ENCODE results near the gene UHMK1. TPM values are rescaled to one million over a fixed set of nuclear protein-coding genes. Genes with fewer than 3 reads are reported as not detected.

Gene UHMK1
- total and polyA plus RNA-seq, 8 donors, result 4.3 to 19.0 (median 9.9) TPM

GRCh38 chr1:162557536-162557935 is 59.9 kb downstream of the UHMK1 start:
- WGBS, 2 donors, result 43 to 53% methylated on average over 3 of the region's 3 CpGs
- ATAC-seq, result no peak
- FAIRE-seq, result no peak
- intact Hi-C loops (cut with DNase I), result no loop called here
- Histone ChIP-seq H3K27ac (no peak overlapping the region), H3K27me3 (no peaks in the 10 kb centered on the region), H3K36me3 (no peaks in the 10 kb centered on the region), H3K4me3 (no peak overlapping the region), H3K9me3 (no peaks in the 10 kb centered on the region), H3K4me1 (peaks cover 6 to 13% (median 11%) of the 10 kb centered on the region in 3 donors)
- TF ChIP-seq CTCF (IDR thresholded peaks at IDR 0.05), result no peak
- DNase-seq, result no peak

GRCh38 chr1:162560303-162561036 is 62.9 kb downstream of the UHMK1 start:
- Histone ChIP-seq H3K27me3 (no peaks in the 10 kb centered on the region), H3K4me1 (peaks cover 12 to 29% (median 17%) of the 10 kb centered on the region in 3 donors), H3K36me3 (no peaks in the 10 kb centered on the region), H3K4me3 (peak overlapping the region; percentile 48 to 90 (median 74)), H3K27ac (peak overlapping the region; percentile 95 to 98 (median 96)), H3K9me3 (no peaks in the 10 kb centered on the region)
- intact Hi-C loops (cut with DNase I), result no loop called here
- WGBS, 2 donors, result 23 to 24% methylated on average over 9 of the region's 9 CpGs
- TF ChIP-seq CTCF (IDR thresholded peaks at IDR 0.05), result no peak
- no peak for FAIRE-seq
- DNase-seq, result no peak
- ATAC-seq, result peak; percentile 12 to 56 (median 30)

- Histone ChIP-seq H3K27ac (peak overlapping the region; percentile 95 to 98 (median 96)), H3K36me3 (no peaks in the 10 kb centered on the region), H3K4me3 (peak overlapping the region; percentile 62 to 90 (median 74)), H3K27me3 (no peaks in the 10 kb centered on the region), H3K9me3 (no peaks in the 10 kb centered on the region), H3K4me1 (peaks cover 12 to 29% (median 17%) of the 10 kb centered on the region in 3 donors)
- FAIRE-seq (no peak), DNase-seq (peak; percentile 98 to 99 (median 99)), ATAC-seq (peak; percentile 89 to 95 (median 90))
- no peak for TF ChIP-seq CTCF (IDR thresholded peaks at IDR 0.05)
- intact Hi-C loops (cut with DNase I), result no loop called here
- 0 to 1% methylated on average over 53 of the region's 53 CpGs for WGBS, 2 donors
Observed at GRCh38 chr1:162561037-162561615, 63.5 kb downstream of the UHMK1 start.

GRCh38 chr1:162561616-162562469 is 64.2 kb downstream of the UHMK1 start, which contains the start of gene UAP1:
TSS of gene UAP1 (plus strand) at chr1:162561722. CDS start at chr1:162566069, 4,347 bp downstream.
- ATAC-seq (peak; percentile 30 to 53 (median 44)), FAIRE-seq (no peak), DNase-seq (peak in 2 of 6 donors; percentile 29 to 51)
- no peaks in the 10 kb centered on the region for H3K27me3 ChIP-seq
- TF ChIP-seq CTCF (IDR thresholded peaks at IDR 0.05), result no peak
- 0 to 1% methylated on average over 43 to 69 of the region's 69 CpGs for WGBS, 2 donors
- H3K4me1 ChIP-seq, result peaks cover 12 to 29% (median 17%) of the 10 kb centered on the region in 3 donors
- intact Hi-C loops (cut with DNase I), result no loop called here
- peak within 1 kb of the TSS; percentile 62 to 90 (median 74) for H3K4me3 ChIP-seq
- peak within 1 kb of the TSS; percentile 95 to 98 (median 96) for H3K27ac ChIP-seq
- no peaks in the 10 kb centered on the region for H3K36me3 ChIP-seq
- H3K9me3 ChIP-seq, result no peaks in the 10 kb centered on the region
